A204.1 (cell line): Measurements from ENCODE around the gene RMI2.

Source experiments
- FAIRE-seq: peaks from 2 replicates; lab custom pipeline; 2012; peaks lifted over from hg19 to GRCh38; lab: Jason Lieb, UNC

Gene RMI2

DNA sequence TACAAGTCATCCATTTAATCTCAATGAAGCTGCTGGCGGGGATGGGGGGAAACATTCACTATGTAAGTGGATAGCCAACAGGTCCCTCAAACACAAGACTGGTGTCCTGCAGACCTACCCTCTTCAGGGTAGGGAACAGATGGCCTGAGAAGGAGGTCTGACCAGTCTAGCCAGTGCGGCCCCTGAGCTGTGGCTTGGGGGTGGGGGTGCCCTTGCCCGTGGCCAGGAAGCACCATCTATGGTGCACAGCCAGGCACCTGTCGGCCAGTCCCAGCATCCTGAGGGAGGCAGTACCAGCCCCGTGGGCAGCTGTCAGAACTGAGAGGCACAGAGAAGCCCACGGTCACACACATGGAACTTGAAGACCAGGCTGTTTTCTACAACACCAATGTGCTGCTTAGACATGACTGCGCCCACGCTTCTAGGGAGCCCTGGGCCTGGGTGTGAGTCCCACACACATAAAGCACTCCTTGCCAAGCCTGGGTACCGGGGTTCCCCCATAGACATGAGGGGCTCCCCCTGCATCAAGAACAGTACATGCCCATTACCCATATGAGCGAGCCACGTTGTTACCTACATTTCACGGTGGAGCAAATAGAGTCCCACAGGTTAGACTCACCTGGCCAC, 40.9 kb downstream of the RMI2 start:
- FAIRE-seq: no peak

DNA sequence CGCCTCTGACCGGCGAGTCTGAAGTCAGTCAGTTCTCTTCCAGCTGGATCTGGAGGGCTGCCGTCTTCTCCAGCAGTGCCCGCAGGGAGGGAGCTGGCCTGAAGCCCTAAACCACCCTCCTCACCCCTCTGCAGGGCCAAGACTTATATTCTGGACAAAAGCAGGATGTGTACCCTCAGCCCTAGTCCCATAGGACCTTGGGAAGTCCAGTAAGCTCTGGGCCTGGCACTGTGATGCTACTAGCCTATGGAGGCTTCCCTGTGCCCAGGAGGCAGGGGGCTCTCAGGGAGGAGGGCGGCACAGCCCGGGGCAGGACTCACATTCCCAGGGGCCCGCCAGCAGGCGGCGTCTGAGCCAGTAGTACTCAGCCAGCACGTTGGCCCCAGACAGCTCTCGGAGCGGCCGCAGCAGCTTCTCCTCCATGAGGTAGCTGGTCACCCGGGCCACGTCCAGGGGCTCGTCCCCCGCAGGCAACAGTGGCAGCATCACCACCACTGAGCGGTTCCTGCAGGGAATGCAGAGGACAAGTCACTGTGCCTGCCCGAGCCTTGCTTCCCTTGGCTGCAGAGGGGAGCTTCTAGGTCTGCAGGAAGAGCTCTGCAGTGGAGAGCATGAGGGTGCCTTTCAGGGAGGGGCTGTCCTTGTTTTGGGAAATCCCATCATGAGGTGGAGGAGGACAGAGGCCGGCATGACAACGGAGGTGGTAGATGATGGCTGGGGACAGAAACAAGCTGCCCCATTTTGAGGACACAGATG, 41.7 kb downstream of the RMI2 start:
- no peak for FAIRE-seq

DNA sequence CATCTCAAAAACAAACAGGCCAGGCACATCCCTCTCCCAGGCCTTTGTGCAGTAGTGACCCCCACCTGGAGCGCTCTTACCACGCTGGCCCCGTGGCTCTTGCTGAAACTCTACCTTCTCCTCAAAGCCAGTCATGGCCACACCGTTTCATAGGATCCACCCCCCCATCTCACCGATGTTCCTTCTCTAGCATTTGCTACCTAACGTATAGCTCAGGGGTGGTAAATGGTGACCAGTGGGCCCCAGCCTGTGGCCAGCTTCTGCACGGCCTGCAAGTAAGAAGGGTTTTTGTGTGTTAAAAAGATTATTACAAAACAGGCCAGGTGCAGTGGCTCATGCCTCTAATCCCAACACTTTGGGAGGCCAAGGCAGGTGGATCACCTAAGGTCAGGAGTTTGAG, 43.8 kb downstream of the RMI2 start:
- no peak for FAIRE-seq

DNA sequence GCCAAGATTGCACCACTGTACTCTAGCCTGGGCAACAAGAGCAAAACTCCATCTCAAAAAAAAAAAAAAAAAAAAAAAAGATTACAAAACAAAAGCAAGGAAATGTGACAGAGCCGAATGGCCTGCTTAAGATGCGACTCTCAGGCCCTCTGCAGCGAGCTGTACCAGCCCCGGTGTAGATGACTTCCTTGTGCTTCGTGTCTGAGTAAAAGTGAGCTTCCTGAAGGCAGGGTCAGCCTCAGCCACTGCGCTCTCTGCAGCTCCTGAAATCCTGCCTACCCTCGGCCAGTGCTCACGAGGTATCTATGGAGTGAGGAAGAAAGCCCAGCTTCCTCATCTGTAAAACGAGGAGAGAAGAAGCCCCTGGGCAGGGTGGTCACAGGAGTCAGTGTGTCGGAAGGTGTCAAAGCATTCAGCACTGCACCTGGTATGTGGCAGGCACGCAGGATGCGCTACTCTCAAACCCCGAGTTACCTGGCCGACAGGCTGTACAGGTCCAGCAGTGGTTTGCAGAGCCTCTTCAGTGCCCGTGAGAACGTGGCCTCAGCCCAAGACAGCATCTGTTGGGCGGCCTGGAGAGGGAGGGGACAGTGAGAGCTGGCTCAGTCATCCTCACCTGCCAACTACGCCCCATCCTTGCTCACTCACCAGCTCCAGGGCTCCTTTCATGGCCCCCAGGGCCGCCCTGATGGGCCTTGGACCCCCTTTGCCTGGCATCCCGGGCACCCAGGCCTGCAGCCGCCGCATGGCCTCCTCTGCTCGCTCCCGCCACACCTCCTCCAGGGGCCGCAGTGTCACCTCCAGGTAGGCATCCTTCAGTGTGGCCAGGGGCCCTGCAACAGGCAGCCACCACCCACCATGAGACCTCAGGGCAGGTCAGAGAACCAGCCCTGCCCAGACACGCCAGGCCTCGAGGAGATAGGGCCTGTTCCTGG, 44.6 kb downstream of the RMI2 start:
- FAIRE-seq: no peak

DNA sequence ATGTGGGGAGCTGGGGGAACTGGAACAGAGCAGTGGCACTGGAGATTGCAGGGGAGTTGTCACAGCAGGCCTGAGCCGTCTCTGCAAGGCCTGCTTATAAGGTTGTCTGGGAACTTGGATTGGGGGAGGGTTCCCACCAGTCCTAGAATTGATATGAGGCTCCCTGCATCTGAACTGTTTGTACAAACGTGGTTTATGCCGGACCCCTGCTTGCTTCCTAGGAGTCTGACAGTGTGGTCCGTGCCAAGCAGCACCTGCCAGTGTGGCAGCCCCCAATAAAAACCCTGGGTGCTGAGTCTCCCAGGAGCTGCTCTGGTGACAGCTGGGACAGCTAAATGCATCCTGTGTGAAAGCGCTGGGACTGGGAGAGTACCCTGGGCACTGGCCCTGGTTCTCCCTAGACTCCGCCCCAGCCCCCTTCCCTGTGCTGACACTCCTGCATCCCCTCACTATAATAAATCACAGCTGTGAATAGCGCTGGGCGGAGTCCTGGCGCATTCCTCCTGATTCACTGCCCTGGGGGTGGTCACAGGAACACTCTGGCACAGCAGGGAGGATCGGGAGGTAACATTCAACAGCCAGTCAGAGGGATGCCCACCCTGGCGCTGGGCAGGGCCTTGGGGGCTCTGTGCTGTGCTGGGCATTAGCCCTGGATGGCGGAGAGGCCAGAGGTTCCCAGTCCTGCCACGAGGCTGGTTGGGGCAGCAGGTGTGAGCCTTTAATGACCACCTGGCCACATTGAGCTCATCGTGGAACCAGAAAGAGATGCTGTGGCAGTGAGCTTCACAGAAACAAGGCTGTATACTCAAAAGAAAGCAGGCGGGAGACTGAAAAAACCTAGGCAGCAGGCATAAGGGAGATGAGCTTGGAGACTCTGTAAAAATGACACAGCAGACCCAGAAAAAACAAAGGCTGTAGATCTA, 45.6 kb downstream of the RMI2 start:
- no peak for FAIRE-seq

DNA sequence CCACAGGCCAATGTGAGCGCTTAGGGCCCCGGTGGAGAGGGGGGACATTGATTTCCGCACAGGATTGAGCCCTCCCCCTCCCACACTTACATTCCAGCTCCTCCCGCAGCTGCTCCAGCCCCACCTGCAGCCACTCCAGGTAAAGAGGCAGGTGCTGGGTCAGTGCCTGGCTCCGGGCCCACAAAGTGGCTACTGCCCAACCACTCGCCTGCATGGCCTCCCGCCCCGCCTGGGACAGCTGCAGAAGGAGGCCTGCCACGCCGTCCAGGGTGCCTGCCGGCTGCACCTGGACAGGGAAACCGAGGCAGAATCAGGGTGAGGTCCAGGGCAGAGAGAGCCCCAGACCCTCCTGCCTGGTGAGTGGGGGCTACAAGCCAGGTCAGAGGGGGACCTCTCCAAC, 46.3 kb downstream of the RMI2 start:
- no peak for FAIRE-seq

DNA sequence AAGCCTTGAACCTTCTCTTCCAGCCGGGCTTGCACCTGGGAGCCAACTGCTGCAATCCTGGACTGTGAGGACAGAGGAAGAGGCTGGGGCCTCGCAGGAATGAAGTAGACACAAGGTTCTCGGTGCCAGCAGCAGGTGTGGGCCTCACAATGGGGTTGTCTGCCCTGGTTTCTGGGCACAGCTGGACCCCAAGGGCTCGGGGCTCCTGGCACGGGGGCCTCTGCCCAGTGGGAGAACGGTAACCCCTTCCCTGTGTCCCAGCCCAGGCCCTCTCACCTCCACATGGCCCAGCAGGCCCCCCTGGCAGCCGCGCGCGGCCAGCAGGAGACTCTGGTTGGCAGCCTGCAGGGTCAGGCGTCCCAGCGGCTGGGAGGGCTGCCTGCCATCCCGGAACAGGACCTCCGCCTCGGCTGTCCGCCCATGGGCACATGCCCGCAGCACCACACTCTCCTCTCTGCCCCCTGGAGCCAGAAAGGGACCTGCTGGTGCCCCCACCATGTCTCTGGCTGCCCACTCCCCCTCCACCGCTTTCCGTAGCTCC, 46.9 kb downstream of the RMI2 start:
- FAIRE-seq: no peak

DNA sequence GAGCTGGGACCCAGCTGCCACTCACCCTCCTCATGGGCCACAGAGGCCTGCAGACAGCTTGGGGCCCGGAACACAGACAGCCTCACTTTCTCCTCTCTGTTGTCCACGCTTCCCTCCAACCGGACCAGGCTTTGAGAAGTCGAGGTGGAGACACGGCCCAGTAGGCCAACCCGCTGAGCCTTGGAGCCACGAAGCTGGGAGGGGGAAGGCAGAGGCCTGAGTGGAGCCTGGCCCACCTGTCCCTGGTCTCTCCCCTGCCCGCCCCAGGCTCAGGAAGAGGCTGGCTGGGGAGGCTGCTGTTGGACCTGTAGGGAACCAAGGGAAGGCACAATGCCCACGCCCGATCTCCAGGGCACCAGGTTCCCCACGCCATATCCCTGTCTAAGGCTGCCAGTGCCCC, 48.1 kb downstream of the RMI2 start:
- FAIRE-seq: no peak

DNA sequence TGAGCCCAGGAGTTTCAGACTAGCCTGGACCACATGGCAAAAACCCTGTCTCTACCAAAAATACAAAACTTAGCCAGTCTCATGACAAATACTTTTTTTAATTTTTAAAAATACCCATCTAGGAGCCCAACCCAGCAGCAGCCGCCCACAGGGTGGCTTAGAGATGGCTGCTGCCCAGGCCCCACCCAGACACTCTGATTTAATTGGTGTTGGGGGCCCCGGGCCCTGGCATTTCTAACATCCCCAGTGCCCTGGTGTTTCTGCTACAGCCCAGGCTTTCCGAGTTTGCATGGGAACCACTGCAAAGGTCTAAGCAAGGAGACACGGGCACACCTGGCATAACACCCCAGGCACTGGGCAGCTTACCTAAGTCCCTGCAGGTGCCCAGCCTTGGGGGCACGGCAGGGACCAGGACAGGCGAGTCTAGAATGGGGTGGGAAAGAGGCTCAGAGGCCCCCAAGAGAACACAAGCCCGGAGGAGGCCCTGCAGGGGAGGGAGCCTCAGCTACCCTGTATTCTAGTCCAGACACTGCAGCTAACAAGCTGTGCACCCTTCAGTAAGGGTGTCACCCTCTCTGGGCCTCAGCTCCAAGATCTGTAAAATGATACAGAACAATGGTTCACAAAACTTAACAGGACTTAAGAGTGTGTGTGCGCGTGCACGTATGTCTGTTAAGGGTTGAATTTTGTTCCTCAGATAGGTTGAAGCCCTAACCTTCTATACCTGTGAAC, 48.8 kb downstream of the RMI2 start:
- FAIRE-seq: no peak

DNA sequence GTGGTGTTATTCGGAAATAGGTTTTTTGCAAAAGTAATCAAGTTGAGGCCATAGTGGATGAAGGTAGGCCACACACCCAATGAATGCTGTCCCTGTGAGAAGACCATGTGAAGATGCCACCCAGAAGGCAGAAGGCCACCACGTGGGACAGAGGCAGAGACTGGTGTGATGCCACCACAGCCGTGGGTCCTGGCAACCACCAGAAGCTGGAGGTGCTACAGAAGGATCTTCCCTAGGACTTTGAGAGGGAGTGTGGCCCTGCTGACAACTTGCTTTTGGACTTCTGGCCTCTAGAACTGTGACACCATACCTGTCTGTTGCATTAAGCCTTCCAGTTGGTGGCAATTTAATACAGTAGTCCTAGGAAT, 49.3 kb downstream of the RMI2 start:
- no peak for FAIRE-seq

DNA sequence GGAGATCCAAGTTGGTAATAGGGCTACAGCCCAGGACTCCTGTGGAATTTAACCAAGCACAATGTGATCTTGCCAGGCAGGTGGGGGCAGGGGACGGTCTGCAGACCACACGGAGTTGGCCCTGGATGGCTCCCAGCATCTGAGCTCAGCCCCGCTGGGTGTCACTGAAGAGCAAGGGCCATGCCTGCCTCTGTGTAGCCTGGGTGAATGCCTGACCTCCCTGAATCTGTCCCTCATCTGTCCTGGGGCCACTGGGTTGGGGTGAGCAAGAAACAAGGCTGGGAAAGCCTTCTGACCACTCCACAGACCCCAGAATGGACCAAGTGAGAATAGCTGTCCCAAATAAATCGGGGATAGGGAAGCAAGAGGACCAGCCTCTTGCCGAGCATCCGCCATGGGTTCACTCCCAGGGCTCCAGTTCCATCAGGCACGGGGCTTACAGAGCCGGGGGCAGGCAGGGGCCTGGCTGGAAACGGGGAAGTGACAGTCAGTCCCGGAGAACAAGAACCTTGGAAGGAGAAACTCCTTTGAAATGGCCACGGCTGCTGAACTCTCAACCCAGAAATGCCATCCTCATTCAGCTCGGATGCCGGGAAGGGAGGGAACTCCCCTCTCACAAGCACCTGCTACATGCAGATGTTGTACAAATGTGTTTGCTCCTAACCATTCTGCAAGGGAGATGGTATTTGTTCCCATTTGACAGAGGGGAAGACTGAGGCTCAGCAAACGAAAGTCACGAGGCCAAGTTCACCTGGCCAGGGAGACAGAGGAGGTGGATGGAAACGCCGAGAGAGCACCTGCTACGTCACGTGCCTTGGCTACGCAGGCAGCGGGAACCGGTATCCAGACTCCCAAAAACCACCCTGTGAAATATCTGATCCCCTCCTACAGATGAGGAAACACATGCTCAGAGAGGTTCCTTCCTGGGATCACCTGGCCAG, 50.0 kb downstream of the RMI2 start:
- no peak for FAIRE-seq

DNA sequence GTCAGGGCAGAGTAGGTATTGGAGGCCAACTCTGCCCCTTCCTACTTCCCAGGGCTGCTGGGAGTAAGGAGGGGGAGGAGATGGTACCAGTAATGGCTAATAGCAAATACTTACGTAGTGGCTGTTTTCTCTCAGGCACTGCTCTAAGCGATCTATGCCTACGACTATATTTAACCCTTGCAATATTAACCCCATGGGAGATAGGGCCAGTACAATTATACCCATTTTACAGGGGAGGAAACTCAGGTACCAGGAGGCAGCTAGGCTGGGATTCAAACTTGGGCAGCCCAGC, 50.6 kb downstream of the RMI2 start:
- FAIRE-seq: no peak

DNA sequence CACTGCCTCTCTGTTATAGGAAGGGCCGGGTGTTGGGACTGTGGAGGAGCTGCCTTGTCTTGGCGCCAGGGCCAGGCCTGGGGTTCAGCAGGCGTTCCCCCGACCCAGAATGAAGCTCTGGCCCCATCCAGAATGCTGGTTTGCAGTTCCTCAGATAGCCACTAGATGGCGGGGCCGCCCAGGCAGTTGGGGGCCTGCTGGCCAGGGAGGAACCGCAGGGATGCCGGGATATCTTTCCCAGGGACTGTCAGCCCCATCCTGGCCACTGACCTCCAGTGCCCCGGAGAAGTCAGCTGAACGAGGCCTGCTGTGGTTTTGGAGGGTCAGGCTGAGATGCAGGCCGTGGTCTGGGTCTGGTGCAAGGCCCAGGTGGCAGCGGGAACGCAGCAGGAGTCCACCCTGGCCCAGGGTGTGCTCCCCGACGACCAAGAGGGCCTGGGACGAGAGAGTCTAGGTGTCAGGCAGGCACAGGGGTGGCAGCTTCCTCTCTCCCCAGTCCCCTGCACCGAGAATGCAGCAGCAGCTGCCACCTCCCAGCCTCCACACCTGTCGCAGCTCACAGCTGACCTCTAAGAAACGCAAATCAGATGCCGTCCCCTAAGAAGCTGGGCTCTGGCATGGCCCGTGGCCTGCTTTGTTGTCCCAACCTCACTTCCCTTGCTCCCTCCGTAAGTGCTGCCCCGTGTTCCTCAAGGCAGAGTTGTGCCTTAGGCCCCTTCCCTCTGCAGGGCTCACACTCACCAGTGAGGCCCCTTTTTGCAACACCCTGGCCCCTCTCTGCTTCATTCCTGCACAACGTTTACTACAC, 51.2 kb downstream of the RMI2 start:
- FAIRE-seq: no peak

DNA sequence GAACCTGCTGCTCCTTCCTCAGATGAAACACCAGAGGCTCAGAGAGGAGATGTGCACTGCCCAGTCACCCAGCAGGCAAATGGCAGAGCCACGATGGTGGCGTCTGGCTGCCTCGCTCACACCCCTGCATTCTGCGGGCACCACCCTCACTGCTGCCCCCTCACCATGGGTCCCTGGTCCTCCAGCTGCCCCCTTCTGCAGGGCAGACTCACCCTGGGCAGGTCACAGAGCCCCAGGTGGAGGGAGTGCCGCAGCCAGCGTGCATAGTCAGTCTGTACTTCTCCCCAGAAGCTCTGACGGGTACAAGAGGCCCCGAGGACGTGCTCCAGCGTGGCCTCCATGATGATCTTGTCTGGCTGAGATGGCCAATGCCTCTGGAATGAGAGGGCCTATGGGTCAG, 52.9 kb downstream of the RMI2 start:
- no peak for FAIRE-seq

DNA sequence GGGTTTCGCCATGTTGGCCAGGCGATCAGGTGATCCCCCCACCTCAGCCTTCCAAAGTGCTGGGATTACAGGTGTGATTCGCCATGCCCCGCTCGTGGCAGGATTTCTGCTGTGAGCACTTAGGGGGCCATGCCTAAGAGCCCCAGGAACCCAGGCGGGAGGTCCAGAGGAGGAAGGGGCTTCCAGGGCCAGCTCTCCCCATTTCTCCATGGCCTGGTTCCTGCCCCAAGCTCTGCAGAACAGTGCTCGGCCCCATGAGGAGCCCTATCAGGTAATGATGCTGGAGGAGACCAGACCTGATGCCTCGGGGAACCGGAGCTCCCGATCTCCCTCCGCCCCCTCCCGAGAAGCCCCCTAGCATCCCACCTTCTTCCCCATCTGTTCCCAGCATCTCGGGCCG, 53.6 kb downstream of the RMI2 start:
- FAIRE-seq: no peak

DNA sequence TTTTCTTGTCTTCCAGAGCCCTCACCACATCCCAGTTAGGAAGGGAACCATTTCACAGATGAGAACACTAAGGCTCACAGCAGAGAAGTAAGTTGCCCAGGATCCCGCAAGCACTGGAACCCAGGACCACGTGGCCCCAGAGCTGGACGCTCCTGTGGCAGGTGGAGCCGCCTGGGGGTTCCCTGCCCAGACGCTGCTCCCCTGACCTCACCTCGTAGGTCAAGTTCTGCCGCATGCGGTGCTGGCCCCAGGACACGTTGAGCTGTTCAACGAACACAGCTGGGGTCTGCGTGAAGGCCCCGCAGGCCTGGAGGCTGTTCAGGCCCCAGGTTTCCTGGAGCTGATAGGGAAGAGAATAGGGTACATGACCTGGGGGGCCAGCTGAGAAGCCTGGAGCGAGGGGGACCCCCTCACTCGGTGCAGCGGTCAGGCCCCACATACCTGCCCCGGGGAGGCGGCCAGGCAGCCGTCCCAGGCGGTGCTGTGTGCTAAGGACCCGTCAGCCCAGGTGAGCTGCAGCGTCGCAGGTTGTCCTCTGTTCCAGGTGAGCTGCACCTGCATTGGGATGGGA, 54.1 kb downstream of the RMI2 start:
- no peak for FAIRE-seq

DNA sequence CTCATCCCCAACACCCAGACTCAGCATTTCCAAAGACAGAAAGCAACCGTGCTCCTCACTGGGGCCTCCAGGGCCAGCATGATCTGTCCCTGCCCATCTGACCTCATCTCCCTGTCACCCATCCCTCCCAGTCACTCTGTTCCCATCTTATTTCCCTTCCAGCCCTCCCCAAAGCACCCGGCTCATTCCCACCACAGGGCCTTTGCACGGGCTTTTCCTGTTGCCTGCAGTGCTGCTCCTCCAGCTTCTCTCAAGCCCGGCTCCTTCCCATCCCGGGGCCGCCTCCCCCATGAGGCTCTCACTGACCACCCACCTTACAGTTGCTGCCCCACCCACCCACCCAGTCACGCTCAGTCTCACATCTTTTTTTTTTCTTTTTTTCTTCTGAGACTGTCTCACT, 54.8 kb downstream of the RMI2 start:
- no peak for FAIRE-seq
